Measurements from ENCODE around the gene PDE8B.

The PDE8B gene

GRCh38 chr5:77204967-77205366 is 5.5 kb upstream of the PDE8B start:
- no peak for TF ChIP-seq CTCF (IDR thresholded peaks at IDR 0.05; ENCODE audit: borderline replicate concordance, control extremely low read depth, extremely low read depth, insufficient read depth, missing control alignments)
- DNase-seq (ENCODE audit: low spot score) = peak; percentile 30
- in situ Hi-C loops (cut with MboI; ENCODE audit: low sequenced_read_pairs, unreplicated experiment) = no loop called here

DNA sequence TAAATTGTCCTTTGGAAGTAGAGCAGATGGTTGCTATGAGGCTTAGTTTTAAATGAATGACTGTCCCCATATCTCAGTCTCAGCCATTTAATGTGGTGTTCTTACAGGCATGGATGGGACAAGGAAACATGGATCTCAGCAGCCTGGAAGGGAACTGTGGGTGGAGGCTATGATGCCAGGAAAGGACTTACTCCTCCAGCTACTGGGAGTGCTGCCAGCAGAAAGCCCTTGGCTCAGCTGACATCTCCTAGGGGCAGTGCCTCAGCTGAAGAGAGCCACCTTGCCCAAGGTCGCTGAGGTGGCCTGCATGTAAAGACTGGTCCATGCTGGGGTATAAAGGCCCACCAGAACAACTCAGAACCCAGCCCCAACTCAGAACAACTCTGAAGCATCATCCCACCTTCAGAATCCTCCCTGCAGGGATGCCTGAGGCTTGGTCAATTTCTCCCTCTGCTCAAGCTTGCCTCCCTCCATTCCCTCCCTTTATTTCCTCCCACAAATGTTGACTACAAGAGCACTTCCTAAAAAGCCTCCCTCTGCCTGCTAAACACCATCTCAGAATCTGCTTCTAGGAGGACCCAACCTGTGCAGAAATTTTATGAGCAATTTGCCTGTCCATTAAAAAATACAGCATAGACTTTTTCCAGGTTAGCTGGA is 1.8 kb upstream of the PDE8B start:
- no peak for DNase-seq (ENCODE audit: low spot score)
- TF ChIP-seq CTCF (IDR thresholded peaks at IDR 0.05; ENCODE audit: borderline replicate concordance, control extremely low read depth, extremely low read depth, insufficient read depth, missing control alignments) = no peak
- in situ Hi-C loops (cut with MboI; ENCODE audit: low sequenced_read_pairs, unreplicated experiment) = no loop called here

DNA sequence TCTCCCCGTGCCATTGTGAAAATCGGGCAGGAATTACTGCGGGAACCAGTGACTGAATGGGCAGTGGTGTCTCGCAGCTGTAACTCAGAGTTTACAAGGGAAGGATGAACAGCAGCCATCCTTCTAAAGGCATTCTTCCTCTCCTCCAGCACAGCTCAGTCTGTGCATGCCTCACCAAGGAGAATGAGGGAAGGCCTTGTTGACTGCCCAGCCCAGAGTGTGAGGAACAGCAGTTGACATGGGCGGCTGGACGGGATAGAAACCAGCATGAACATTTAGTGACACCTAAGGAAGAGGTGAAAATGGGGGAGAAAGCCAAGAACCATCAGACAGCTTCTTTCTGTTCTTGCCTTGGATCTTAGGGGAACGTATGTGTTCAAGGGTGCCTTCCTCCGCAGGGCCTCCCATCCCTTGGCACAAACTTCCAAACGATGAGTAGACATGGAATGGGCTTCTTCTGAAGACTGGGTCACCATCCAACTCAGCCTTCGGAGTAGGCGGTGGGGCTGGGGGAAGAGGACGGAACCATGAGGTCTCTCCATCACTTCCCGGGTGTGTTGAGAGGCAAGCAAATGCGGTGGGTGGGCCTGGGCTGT is 887 bp upstream of the PDE8B start:
- in situ Hi-C loops (cut with MboI; ENCODE audit: low sequenced_read_pairs, unreplicated experiment) = no loop called here
- no peak for TF ChIP-seq CTCF (IDR thresholded peaks at IDR 0.05; ENCODE audit: borderline replicate concordance, control extremely low read depth, extremely low read depth, insufficient read depth, missing control alignments)
- no peak for DNase-seq (ENCODE audit: low spot score)

GRCh38 chr5:77210964-77211690 is 647 bp downstream of the PDE8B start:
- TF ChIP-seq CTCF (IDR thresholded peaks at IDR 0.05; ENCODE audit: borderline replicate concordance, control extremely low read depth, extremely low read depth, insufficient read depth, missing control alignments) = no peak
- DNase-seq (ENCODE audit: low spot score) = peak; percentile 43
- in situ Hi-C loops (cut with MboI; ENCODE audit: low sequenced_read_pairs, unreplicated experiment) = no loop called here

GRCh38 chr5:77211691-77212047 is 1.2 kb downstream of the PDE8B start:
- no peak for DNase-seq (ENCODE audit: low spot score)
- no peak for TF ChIP-seq CTCF (IDR thresholded peaks at IDR 0.05; ENCODE audit: borderline replicate concordance, control extremely low read depth, extremely low read depth, insufficient read depth, missing control alignments)
- in situ Hi-C loops (cut with MboI; ENCODE audit: low sequenced_read_pairs, unreplicated experiment) = no loop called here

DNA sequence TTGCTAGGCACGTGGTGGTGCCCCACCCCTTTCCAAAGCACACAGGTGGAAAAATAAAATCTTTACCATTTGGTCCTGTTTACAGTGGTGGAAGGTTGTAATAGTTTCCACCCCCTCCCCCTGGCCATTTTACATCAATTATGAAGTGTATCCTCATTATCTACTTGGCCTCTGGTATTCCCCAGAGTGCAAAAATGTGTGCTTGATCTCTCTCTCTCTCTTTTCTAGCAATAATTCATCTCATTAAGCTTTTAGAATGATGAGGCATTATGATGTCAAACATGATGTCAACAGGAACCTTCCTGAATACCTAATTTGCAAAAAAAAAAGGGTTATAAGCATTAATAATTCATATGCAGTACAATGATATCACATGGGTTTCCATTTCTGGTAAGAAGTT is 3.1 kb downstream of the PDE8B start:
- no peak for DNase-seq (ENCODE audit: low spot score)
- in situ Hi-C loops (cut with MboI; ENCODE audit: low sequenced_read_pairs, unreplicated experiment) = no loop called here
- TF ChIP-seq CTCF (IDR thresholded peaks at IDR 0.05; ENCODE audit: borderline replicate concordance, control extremely low read depth, extremely low read depth, insufficient read depth, missing control alignments) = no peak
